Tibial artery (tissue), 4 donors: ENCODE measurements around the gene SERPINB6.
A peak's percentile ranks its signal among the peaks of the same experiment; 100 is the strongest.
"Not testable (repeated sequence)": the region's sequence is repeated elsewhere in the genome, so short reads cannot be mapped to it uniquely, and the experiment has no call there.

Source experiments
- DNase-seq, 2 donors: peaks; one replicate each; pipeline ENCODE4 v3.0.0-alpha.2; 2019
- H3K27ac ChIP-seq, 2 donors: fragments of 200-600 bp; sonication (generic) in 1 of 2; 1 replicate in 1 of 2; 2 replicates in 1 of 2; pipeline ENCODE4 v1.5.1; 2018 to 2019; ENCODE audit warnings: mild to moderate bottlenecking in 1 of 2
- H3K27me3 ChIP-seq, 2 donors: fragments of 200-600 bp; sonication (generic) in 1 of 2; one replicate each; pipeline versions ENCODE4 v1.5.1 to v1.6.0; 2016 to 2019
- H3K36me3 ChIP-seq, 3 donors: fragments of 200-600 bp; sonication (generic) in 2 of 3; one replicate each; pipeline ENCODE4 v1.5.1; 2016 to 2019; ENCODE audit warnings: mild to moderate bottlenecking in 2 of 3
- H3K4me1 ChIP-seq, 4 donors: fragments of 200-600 bp; sonication (generic) in 2 of 4; 1 replicate in 3 of 4; 2 replicates in 1 of 4; pipeline ENCODE4 v1.5.1; 2016 to 2019
- H3K4me3 ChIP-seq, 2 donors: fragments of 200-600 bp; sonication (generic) in 1 of 2; 1 replicate in 1 of 2; 2 replicates in 1 of 2; pipeline ENCODE4 v1.5.1; 2018 to 2019; ENCODE audit warnings: mild to moderate bottlenecking in 2 of 2
- H3K9me3 ChIP-seq, 3 donors: fragments of 200-600 bp; sonication (generic) in 1 of 3; one replicate each; pipeline ENCODE4 v1.5.1; 2016 to 2019
- CTCF ChIP-seq, 2 experiments: fragments of 200-600 bp in 1 of 2; fragments of 450-650 bp in 1 of 2; IDR thresholded peaks; one replicate each; pipeline ENCODE4 v1.5.1; 2017 to 2019; ENCODE audit warnings: antibody characterized with exemption in 2 of 2, mild to moderate bottlenecking in 1 of 2, moderate library complexity in 1 of 2
- intact Hi-C: fragments of 100-400 bp; cut with DNase I; formaldehyde crosslinking; loops from one replicate; pipeline ENCODE4 v1.15.0; 2023; ENCODE audit warnings: low total_unique reads

The SERPINB6 gene

GRCh38 chr6:2913621-2914317, 57.6 kb downstream of the SERPINB6 start:
- Histone ChIP-seq H3K36me3 (no peaks in the 10 kb centered on the region), H3K4me1 (no peaks in the 10 kb centered on the region), H3K9me3 (no peaks in the 10 kb centered on the region), H3K4me3 (no peak overlapping the region), H3K27me3 (no peaks in the 10 kb centered on the region), H3K27ac (no peak overlapping the region)
- intact Hi-C loops: no loop called here
- no peak for TF ChIP-seq CTCF (IDR thresholded peaks at IDR 0.05)
- DNase-seq: no peak

- no peak overlapping the region for H3K27ac ChIP-seq
- TF ChIP-seq CTCF (IDR thresholded peaks at IDR 0.05): no peak
- intact Hi-C loops: no loop called here
- DNase-seq: no peak
- no peaks in the 10 kb centered on the region for H3K27me3 ChIP-seq
- H3K4me1 ChIP-seq: no peaks in the 10 kb centered on the region
- H3K9me3 ChIP-seq: no peaks in the 10 kb centered on the region
- H3K36me3 ChIP-seq: no peaks in the 10 kb centered on the region
- H3K4me3 ChIP-seq: no peak overlapping the region
Observed at GRCh38 chr6:2911171-2911570, 60.2 kb downstream of the SERPINB6 start.

GRCh38 chr6:2909718-2910117, 61.6 kb downstream of the SERPINB6 start:
- no peaks in the 10 kb centered on the region for H3K27me3 ChIP-seq
- H3K4me1 ChIP-seq: no peaks in the 10 kb centered on the region
- intact Hi-C loops: no loop called here
- TF ChIP-seq CTCF (IDR thresholded peaks at IDR 0.05): no peak
- no peak overlapping the region for H3K27ac ChIP-seq
- no peaks in the 10 kb centered on the region for H3K36me3 ChIP-seq
- no peak for DNase-seq
- no peaks in the 10 kb centered on the region for H3K9me3 ChIP-seq
- no peak overlapping the region for H3K4me3 ChIP-seq

GRCh38 chr6:2909051-2909606, 62.2 kb downstream of the SERPINB6 start:
- H3K36me3 ChIP-seq, H3K27me3 ChIP-seq, H3K27ac ChIP-seq, intact Hi-C loops, H3K4me1 ChIP-seq, H3K4me3 ChIP-seq, H3K9me3 ChIP-seq, DNase-seq: not testable (repeated sequence)

- intact Hi-C loops, H3K4me3 ChIP-seq, H3K36me3 ChIP-seq, H3K27me3 ChIP-seq, DNase-seq, H3K27ac ChIP-seq, H3K9me3 ChIP-seq, H3K4me1 ChIP-seq: not testable (repeated sequence)
Observed at GRCh38 chr6:2908516-2908915, 62.9 kb downstream of the SERPINB6 start.

- intact Hi-C loops, H3K36me3 ChIP-seq, DNase-seq, H3K27me3 ChIP-seq, H3K9me3 ChIP-seq: not testable (repeated sequence)
- Histone ChIP-seq H3K4me3 (peak overlapping the region; percentile 68 to 84), H3K27ac (peak overlapping the region; percentile 81 to 84), H3K4me1 (peaks cover 0 to 25% (median 16%) of the 10 kb centered on the region in 4 donors)
Observed at GRCh38 chr6:2903411-2904185, 67.8 kb downstream of the SERPINB6 start.

- H3K4me3 ChIP-seq: peak overlapping the region; percentile 68 to 84
- peaks cover 0 to 25% (median 16%) of the 10 kb centered on the region in 4 donors for H3K4me1 ChIP-seq
- H3K36me3 ChIP-seq, intact Hi-C loops, DNase-seq, H3K27me3 ChIP-seq, H3K9me3 ChIP-seq: not testable (repeated sequence)
- H3K27ac ChIP-seq: peak overlapping the region; percentile 81 to 84
Observed at GRCh38 chr6:2901645-2902502, 69.5 kb downstream of the SERPINB6 start.
